Suprapubic skin (tissue), 3 donors: ENCODE measurements around the gene KARS1.

Experiments used
- POLR2A ChIP-seq, 2 donors: fragments of 450-650 bp; IDR thresholded peaks; one replicate each; pipeline ENCODE4 v1.6.1; 2017; ENCODE audit warnings: antibody characterized with exemption in 2 of 2, mild to moderate bottlenecking in 2 of 2, moderate library complexity in 2 of 2
- TF ChIP-seq, protein P1 (sequence below), 2 donors: fragments of 200-600 bp in 1 of 2; fragments of 450-650 bp in 1 of 2; sonication (generic) in 1 of 2; IDR thresholded peaks; one replicate each; pipeline ENCODE4 v1.5.1; 2016 to 2019; ENCODE audit warnings: antibody characterized with exemption in 2 of 2, mild to moderate bottlenecking in 1 of 2, moderate library complexity in 1 of 2

DNA sequence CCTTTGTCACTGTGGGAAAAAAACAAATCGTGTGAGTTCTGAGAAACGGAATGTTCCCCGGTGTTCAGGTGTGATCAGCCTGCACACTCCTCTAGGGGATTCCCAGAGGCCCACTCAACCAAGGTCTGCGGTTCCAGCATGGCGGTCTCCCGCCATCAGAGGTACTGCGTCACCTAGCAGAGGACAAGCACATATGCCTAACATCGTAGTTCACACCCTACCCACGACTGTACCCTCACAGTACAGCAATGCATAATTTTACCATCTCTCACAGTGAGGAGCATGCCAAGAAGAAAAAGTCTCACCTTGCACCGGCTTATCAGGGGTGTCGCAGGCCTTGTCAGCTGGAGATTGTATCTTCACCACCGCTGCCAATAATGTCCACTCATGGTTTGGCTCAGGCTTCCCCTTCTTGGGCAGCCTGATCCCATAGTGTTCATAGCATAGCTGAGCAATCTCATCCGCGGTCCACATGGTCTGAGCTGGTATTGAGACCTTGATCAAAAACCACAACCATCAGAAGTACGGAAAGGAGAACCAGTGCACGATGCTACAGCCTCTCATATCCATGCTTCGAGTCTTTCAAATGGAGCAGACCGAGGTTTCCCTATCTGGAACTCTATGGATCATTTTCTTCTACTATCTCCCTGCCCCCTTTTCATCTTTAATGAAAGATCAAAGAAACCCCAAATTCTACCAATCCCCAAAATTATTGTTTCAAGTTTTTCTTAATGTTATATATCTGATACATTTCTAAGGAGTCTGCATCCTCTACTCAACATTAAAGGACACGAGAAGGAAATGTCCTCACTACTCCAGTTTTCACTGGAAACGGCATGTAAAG lies 26.9 kb downstream of the KARS1 start:
- TF ChIP-seq, protein P1, sequence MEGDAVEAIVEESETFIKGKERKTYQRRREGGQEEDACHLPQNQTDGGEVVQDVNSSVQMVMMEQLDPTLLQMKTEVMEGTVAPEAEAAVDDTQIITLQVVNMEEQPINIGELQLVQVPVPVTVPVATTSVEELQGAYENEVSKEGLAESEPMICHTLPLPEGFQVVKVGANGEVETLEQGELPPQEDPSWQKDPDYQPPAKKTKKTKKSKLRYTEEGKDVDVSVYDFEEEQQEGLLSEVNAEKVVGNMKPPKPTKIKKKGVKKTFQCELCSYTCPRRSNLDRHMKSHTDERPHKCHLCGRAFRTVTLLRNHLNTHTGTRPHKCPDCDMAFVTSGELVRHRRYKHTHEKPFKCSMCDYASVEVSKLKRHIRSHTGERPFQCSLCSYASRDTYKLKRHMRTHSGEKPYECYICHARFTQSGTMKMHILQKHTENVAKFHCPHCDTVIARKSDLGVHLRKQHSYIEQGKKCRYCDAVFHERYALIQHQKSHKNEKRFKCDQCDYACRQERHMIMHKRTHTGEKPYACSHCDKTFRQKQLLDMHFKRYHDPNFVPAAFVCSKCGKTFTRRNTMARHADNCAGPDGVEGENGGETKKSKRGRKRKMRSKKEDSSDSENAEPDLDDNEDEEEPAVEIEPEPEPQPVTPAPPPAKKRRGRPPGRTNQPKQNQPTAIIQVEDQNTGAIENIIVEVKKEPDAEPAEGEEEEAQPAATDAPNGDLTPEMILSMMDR (IDR thresholded peaks at IDR 0.05), result no peak
- TF ChIP-seq POLR2A (IDR thresholded peaks at IDR 0.05), result no peak
